Natural killer cell (primary cell): ENCODE data around the gene MFSD8. TPM values are rescaled to one million over a fixed set of nuclear protein-coding genes. Genes with fewer than 3 reads are reported as not detected.

Experiments used
- ATAC-seq, 3 donors: fragments of 150-1000 bp in 2 of 3; fragments of 200-7000 bp in 1 of 3; cut with Tn5 transposase; 1 replicate in 1 of 3; 2 replicates in 2 of 3; pipeline ENCODE4 v1.10.0; 2021; ENCODE audit warnings: mild to moderate bottlenecking in 2 of 3, moderate library complexity in 2 of 3
- DNase-seq, 2 donors: peaks; one replicate each; pipeline versions ENCODE4 v3.0.0 to v3.0.0-alpha.2; 2013 to 2021; ENCODE audit warnings: mixed read lengths in 1 of 2
- H3K27ac ChIP-seq: one replicate; pipeline ENCODE4 v1.5.1; 2013; ENCODE audit warnings: mild to moderate bottlenecking, low read length
- H3K27me3 ChIP-seq: one replicate; pipeline ENCODE4 v1.6.1; 2013; ENCODE audit warnings: low read length; ENCODE audit not compliant: control insufficient read depth, insufficient read depth
- H3K36me3 ChIP-seq: one replicate; pipeline ENCODE4 v1.6.1; 2013; ENCODE audit warnings: low read length; ENCODE audit not compliant: control insufficient read depth, insufficient read depth
- H3K4me1 ChIP-seq: one replicate; pipeline ENCODE4 v1.6.1; 2013; ENCODE audit warnings: low read length; ENCODE audit not compliant: control insufficient read depth, insufficient read depth
- H3K4me3 ChIP-seq: one replicate; pipeline ENCODE4 v1.5.1; 2013; ENCODE audit warnings: low read length
- H3K9me3 ChIP-seq: one replicate; pipeline ENCODE4 v1.6.1; 2013; ENCODE audit warnings: low read length; ENCODE audit not compliant: control insufficient read depth, insufficient read depth
- H3K27ac Mint-ChIP-seq, 2 donors: one replicate each; pipeline ENCODE4 v1.8.0; 2022; ENCODE audit warnings: mild to moderate bottlenecking in 2 of 2, mixed read lengths in 2 of 2, moderate library complexity in 1 of 2
- H3K27me3 Mint-ChIP-seq, 2 donors: one replicate each; pipeline ENCODE4 v1.8.0; 2022; ENCODE audit warnings: low read depth in 2 of 2, mixed read lengths in 2 of 2
- H3K36me3 Mint-ChIP-seq: one replicate; pipeline ENCODE4 v1.8.0; 2022; ENCODE audit warnings: mixed read lengths
- H3K4me1 Mint-ChIP-seq, 2 donors: one replicate each; pipeline ENCODE4 v1.8.0; 2022; ENCODE audit warnings: mixed read lengths in 2 of 2
- H3K4me3 Mint-ChIP-seq: one replicate; pipeline ENCODE4 v1.8.0; 2022; ENCODE audit warnings: mild to moderate bottlenecking, moderate library complexity, mixed read lengths
- H3K9me3 Mint-ChIP-seq, 2 donors: one replicate each; pipeline ENCODE4 v1.8.0; 2022; ENCODE audit warnings: mixed read lengths in 2 of 2
- CTCF ChIP-seq: fragments of 200-600 bp; IDR thresholded peaks from one replicate; pipeline ENCODE4 v1.8.0; 2022; ENCODE audit warnings: antibody characterized with exemption
- WGBS: methylation state at CpG from one replicate; pipeline ENCODE4 v1.1.7; 2013; ENCODE audit warnings: missing lambda C conversion rate; ENCODE audit not compliant: insufficient coverage; 5-methylcytosine and 5-hydroxymethylcytosine counted together
- intact Hi-C: fragments of 100-400 bp; cut with micrococcal nuclease; formaldehyde crosslinking; loops from one replicate; pipeline ENCODE4 v1.14.2; 2022
- total RNA-seq, 4 donors: library from RNA; stranded (reverse); fragments of 120-200 nt in 1 of 4; gene quantifications; one replicate each; pipeline versions ENCODE4 v1.2.3 to v1.2.4, GENCODE V29; 2013 to 2022

MFSD8 gene
- total RNA-seq, 3 donors from 2014 or later (not counting 1 experiment from before 2014, with no cell fraction given): 25.9 to 34.0 (median 25.9) TPM

GRCh38 chr4:127889903-127890302, 75.1 kb downstream of the MFSD8 start:
- WGBS: 98% methylated on average over 3 of the region's 3 CpGs
- Histone ChIP-seq H3K27ac (no peak overlapping the region), H3K9me3 (no peaks in the 10 kb centered on the region), H3K4me3 (no peak overlapping the region), H3K27me3 (no peaks in the 10 kb centered on the region), H3K4me1 (no peaks in the 10 kb centered on the region), H3K36me3 (no peaks in the 10 kb centered on the region)
- Mint-ChIP-seq H3K36me3 (no peaks in the 10 kb centered on the region), H3K9me3 (no peaks in the 10 kb centered on the region), H3K4me1 (no peaks in the 10 kb centered on the region), H3K4me3 (no peak overlapping the region), H3K27me3 (no peaks in the 10 kb centered on the region), H3K27ac (no peak overlapping the region)
- no peak for DNase-seq
- intact Hi-C loops: no loop called here
- ATAC-seq: no peak
- no peak for TF ChIP-seq CTCF

GRCh38 chr4:127888559-127888958, 76.4 kb downstream of the MFSD8 start:
- Histone ChIP-seq H3K4me1 (no peaks in the 10 kb centered on the region), H3K4me3 (no peak overlapping the region), H3K36me3 (no peaks in the 10 kb centered on the region), H3K27me3 (no peaks in the 10 kb centered on the region), H3K27ac (no peak overlapping the region), H3K9me3 (no peaks in the 10 kb centered on the region)
- no peaks in the 10 kb centered on the region for H3K4me1 Mint-ChIP-seq
- H3K36me3 Mint-ChIP-seq: no peaks in the 10 kb centered on the region
- intact Hi-C loops: no loop called here
- no peaks in the 10 kb centered on the region for H3K27me3 Mint-ChIP-seq
- no peak for TF ChIP-seq CTCF
- ATAC-seq (no peak), DNase-seq (no peak)
- H3K9me3 Mint-ChIP-seq: no peaks in the 10 kb centered on the region
- no peak overlapping the region for H3K27ac Mint-ChIP-seq
- WGBS: no CpG with 5 or more reads among the region's 1 CpG
- no peak overlapping the region for H3K4me3 Mint-ChIP-seq

- H3K9me3 Mint-ChIP-seq: no peaks in the 10 kb centered on the region
- no peak for TF ChIP-seq CTCF
- peak overlapping the region; percentile 98 for H3K4me3 Mint-ChIP-seq
- Histone ChIP-seq H3K27me3 (no peaks in the 10 kb centered on the region), H3K9me3 (no peaks in the 10 kb centered on the region), H3K27ac (no peak overlapping the region), H3K36me3 (no peaks in the 10 kb centered on the region), H3K4me1 (peaks cover 12% of the 10 kb centered on the region), H3K4me3 (peak overlapping the region; percentile 95)
- H3K4me1 Mint-ChIP-seq: peaks cover 15 to 16% of the 10 kb centered on the region in 2 donors
- H3K36me3 Mint-ChIP-seq: no peaks in the 10 kb centered on the region
- peak overlapping the region; percentile 96 to 99 for H3K27ac Mint-ChIP-seq
- DNase-seq (no peak), ATAC-seq (no peak)
- intact Hi-C loops: loop anchor here (2.0 to 5.0 kb wide), 3 partner anchors 83 to 406 kb away; partner anchors contain the start of genes ABHD18, LARP1B, MFSD8 and PGRMC2
- no peaks in the 10 kb centered on the region for H3K27me3 Mint-ChIP-seq
- WGBS: under 1% methylated on average over 7 of the region's 7 CpGs
Observed at GRCh38 chr4:127881563-127881864, 83.5 kb downstream of the MFSD8 start.
